ENCODE measurements around the gene ENOX1.

- TF ChIP-seq CTBP1 (IDR thresholded peaks at IDR 0.05; ENCODE audit: borderline replicate concordance) (no peak), FOXK2 (IDR thresholded peaks at IDR 0.05) (no peak), SP1 (IDR thresholded peaks at IDR 0.05) (no peak), ZNF384 (IDR thresholded peaks at IDR 0.05) (no peak), ELF4 (IDR thresholded peaks at IDR 0.05) (no peak), L3MBTL2 (conservative IDR thresholded peaks at IDR 0.05) (no peak)
Measured at GRCh38 chr13:43569658-43570057, 217.1 kb downstream of the ENOX1 start.
